ENCODE measurements around the gene TRIO. TPM values are rescaled to one million over a fixed set of nuclear protein-coding genes. Genes with fewer than 3 reads are reported as not detected.

Gene TRIO
- polyA plus RNA-seq, 1 donor: 130 TPM

DNA sequence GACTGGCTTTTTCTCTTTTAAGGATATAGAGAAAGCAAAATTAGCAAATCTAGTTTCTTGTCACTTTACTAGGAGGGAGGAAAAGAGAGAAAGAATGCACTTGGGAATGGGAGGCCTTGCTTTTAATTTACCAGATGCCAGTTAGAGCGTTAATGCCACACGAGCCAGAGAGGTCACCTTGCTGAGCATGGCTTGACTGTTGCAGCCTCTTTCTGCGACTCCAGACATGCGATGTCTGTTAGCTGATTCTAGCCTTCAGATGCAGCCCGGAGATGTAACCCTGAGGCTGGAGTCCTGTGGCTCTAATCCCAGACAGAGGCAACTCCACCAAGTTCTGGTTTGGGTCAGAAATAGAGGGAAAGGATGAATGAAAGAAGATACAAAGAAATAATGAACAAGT, 152.5 kb downstream of the TRIO start:
- DNase-seq: no peak

DNA sequence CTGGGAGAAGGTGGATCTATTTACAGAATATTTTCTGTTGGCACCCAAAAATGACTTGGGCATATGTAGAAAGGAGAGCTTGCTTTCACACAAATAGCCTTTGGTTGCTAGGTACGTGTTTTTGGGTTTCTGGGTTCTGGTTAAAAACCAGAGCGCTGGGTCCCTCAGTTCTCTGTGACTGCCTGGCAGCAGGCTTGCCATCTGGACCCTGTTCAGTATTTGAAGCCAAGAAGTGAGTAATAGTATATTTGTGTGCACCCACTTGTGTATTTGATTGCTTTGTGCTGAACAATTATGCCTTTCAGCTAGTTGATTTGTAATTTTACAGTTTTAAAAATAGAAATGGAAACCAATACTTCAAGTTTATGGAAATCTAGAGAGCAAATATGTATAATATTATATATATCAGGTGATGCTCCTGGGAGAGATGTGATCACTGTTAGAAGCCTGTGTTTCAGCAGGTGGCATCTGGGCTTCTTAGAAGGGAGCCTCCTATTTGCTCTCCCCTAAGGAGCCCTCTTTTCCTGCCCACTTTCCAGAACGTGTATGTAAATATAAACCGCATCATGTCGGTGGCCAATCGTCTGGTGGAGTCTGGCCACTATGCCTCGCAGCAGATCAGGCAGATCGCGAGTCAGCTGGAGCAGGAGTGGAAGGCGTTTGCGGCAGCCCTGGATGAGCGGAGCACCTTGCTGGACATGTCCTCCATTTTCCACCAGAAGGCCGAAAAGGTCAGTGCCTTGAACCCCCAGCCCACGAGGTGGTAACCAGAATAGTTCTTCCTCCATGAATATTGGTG, 153.6 kb downstream of the TRIO start:
- DNase-seq: no peak

DNA sequence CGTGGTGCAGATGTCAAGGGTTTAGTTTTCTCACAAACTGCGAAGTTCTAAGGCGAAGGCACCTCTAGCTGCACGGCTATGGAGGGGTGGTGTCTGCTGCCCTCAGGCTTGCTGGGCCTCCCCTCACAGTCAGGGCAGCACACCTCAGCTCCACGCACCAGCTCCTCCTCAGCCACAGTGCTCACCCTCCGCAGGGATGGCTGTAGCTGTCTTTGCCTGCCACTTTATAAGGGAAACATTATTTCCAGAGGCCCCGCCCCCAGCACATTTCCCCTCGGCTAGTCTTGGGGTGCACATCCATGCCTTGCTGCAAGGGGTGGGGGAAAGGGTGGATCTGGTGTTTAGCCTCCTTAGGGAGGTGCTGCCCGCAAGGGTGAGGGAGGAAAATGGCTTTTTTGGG, 154.6 kb downstream of the TRIO start:
- DNase-seq: no peak

DNA sequence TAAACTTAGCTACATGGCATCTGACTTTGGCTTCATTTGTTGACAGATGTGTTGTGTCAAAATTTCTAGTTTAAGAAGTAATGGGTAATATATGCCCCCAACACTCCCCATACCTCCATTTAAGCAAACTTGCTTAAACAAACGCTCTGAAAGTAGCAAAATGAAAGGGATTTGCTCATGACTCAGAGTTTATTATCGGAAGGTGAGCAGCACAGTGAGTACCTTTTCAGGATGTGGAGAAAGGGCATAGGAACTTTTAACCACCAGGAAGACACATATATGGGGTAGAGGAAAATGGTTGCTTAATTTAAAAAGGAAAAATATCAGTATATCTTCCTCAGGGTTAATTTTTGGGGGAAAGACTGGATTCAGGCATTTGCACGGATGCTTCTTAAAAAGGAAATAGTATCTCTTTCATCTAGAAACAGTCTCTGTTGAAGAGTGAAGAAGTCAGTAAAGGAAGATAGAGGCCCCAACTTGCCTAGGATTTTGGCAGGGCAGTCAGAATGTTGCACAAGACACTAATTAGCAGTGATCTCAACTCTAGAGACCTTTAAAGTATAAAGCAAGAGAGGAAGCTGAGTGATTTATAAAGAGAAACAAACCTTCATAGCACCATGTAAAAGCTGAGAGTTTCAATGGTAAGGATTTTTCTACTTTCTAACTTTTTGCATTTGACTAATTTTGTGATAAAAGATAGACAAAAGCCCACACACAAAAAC, 155.1 kb downstream of the TRIO start:
- DNase-seq: no peak

DNA sequence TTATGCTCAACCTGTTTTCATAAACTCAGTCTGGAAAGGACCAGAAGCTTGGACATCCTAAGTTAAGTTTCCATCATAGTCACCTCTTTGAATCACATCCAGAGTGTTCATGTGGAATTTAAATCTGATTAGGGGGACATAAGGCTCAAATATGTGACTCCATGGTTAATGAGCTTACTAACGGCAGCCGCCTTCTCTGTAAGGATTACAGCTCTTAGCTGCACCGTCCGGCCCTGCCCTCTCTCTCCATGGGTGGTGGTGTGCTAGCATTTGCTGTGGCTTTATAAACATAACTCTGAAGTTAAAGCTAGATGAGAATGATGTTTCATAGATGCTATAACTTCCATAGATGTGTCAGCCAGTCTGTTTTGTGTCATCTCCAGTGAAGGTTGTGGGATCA, 156.5 kb downstream of the TRIO start:
- no peak for DNase-seq

DNA sequence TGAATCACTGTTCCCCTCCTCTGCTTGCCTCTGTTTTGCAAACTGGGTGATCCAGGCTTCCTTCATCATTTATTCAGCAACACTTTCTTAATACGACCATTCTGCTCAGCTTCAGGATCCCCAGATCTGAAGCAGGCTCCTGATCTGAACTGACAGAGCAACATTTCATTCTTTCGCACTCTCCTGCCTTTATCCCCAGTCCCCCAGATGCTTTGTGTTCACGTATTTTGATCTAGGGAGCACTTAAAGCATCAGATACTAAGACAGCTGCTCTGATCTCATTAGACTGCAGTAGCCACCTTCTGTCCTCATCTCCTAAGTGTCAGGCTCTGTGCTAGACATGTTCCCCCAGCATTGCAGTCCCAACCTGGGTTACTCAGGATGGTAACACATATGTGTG, 158.0 kb downstream of the TRIO start:
- DNase-seq: no peak

DNA sequence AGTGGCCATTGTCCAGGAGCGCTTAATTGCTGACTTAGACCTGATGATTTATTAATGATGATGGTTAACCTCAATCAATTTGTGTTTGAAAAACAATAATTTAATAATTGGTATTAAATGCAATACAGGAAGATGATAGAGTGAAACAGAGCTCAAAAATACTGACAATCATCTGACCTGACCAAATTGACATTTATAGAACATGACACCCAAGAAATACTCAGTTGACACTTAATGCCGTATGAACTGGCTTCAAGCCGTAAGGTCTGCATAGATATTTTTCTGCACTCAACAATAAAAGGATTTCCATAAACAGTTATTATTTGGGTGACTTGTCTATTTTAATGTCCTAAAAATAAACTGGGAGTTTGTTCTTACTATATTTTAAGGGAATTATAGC, 159.2 kb downstream of the TRIO start:
- no peak for DNase-seq

DNA sequence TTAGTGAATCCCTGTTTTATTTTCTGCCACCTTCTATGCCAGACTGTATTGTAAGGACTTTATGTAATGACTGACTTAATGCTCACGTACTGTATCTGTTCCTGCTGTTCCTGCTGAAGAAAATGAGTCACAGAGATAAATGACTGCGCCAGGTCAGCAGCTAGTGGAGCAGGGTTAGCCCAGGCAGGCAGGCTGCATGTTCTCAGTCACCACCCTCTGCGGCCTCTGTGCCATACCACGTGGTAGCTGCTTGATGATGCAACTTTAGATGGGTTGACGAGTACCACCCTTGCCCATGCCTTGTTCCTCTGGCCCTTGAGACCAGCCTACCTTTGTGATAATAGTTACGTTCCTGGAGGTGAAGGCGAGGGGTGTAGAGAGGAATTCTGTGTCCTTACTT, 161.9 kb downstream of the TRIO start:
- no peak for DNase-seq

DNA sequence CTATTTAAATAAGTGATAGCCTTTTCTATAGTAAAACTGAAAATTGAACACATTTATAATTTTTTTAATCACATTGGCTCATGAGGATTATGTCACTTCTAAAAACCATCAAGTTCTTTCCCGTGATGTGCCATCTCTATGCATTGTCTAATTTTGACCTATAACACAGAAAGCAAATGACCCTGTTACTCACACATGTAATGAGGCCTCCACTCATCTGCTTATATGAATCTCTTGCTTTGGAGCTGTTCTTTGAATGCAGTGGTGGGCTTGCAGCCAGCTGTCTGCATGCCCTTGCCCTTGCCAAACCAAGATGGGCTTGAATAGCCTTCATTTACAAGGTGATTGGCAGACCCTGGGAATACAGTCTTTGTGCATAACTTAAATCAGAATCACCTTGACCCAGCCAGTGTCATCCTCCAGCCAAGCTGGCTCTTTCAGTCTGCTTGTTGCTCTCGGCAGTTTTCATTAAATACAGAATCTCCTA, 163.2 kb downstream of the TRIO start:
- DNase-seq: no peak

DNA sequence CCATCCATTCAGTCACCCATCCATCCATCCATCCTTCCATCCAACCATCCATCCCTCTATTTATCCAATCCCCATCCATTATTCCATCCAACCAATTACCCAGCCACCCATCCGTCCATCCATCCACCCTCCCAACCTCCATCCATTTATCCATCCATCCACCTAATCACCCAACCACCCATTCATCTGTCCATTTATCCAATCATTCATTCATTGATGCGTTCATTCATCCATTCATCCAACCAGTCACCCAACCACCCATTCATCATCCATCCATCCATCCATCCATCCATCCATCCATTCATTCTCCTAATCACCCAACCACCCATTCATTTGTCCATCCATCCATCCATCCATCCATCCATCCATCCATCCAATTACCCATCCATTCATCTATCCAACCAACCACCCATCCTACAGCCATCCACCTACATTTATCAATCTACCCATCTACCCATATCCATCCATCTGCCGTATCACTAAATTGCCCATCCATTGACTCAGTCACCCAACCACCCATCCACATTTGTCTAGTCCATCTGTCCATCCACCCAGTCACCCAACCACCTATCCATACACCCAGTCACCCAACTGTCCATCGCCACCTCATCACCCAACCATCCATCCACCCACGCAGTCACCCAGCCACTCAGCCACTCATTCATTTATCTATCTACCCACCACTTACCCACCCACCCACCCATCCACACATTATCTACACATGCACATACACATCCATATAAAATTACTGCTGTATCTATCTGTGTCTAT, 165.4 kb downstream of the TRIO start:
- no peak for DNase-seq

DNA sequence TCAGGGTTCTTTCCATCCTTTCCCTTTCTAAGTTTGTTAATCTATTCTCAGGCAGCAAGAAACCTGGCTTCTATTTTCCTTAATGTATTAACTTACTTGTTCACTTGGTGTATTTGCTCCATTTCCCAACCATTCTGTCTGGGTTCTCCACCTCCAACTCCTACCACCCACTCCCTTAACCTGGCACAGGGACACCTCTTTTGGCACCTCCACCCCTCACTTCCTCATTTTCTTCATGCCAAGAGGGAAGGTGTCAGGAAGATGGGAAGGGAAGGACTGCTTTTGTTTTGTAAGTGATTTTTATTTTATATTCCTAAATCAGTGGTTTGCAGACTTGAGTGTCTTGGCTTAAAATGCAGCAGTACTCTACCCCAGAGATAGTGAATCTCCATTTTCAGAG, 166.1 kb downstream of the TRIO start:
- no peak for DNase-seq

DNA sequence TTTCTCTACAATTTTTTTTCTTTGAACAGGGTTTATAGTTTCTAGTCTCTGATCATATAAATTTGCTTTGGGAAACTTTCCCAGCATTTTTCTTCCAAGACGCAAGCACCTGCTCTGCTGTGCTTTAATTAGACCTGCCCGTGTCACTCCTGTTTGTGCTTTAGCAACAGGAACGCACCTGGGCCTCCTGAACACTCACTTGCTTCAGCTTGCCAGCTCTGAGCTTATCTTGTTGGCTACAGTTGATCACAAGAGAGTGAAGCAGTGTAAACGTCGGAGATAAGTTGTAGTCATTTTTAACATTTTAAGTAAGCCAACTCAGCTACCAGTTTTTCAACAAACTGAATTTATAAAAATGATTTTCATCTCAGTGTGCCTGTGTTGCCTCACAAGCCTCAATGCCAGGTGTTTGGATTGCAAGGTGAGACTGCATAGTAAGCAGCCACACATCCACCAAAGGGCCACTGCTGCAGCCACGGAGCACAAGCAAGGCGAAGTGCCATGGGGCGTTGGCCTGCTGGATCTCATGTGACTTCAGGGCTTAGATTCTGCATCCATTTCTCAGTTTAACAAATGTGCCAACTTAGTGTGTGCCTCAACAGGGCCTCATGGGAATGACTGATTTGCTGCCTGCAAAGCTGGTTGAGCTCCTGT, 166.9 kb downstream of the TRIO start:
- DNase-seq: no peak

DNA sequence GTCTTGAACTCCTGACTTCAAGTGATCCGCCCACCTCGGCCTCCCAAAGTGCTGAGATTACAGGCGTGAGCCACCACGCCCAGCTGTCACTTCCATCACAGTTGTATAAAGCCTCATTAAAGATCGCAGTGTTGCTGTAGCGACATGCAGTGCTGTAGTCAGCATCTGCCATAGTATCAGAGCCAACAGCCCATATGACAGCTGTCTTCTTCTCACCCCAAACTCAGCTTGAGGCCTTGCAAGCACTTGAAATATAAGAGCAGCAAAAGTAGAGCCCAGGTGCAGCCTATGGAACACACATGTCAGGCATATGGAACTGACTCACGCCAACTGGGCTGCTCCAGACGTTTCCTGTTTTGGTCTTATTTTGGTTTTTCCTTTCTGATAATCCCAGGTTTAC, 167.8 kb downstream of the TRIO start:
- no peak for DNase-seq

DNA sequence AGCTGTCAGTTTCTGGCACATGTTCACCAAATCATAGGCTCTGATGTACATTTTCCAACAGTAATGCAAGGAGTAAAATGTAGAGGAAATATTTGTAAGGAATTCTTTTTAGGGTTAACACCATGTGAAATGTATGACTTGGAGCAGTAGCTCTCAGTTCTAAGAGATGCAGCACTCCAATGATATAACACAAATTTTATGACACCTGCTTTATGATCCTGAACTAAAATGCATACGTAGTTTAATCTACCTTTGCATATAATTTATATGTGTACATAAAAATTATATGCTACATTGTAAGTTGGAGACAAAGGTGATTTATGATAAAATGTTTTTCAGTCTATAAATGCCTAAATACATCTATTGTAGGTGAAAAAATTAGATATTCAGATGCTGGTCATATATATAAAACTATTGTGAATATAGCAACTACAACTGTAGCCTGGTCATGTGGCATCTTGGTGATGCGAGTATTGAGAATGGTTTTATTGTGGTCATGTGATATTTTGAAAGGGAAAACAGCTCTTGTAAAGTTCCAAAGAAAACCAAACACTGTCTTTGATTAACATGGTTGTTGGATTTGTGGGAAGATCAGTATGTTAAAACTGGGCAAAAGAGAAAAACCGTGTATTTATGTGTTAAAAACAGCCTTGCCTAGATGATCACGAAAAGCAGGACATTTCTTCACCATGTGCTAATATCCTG, 171.0 kb downstream of the TRIO start:
- no peak for DNase-seq

DNA sequence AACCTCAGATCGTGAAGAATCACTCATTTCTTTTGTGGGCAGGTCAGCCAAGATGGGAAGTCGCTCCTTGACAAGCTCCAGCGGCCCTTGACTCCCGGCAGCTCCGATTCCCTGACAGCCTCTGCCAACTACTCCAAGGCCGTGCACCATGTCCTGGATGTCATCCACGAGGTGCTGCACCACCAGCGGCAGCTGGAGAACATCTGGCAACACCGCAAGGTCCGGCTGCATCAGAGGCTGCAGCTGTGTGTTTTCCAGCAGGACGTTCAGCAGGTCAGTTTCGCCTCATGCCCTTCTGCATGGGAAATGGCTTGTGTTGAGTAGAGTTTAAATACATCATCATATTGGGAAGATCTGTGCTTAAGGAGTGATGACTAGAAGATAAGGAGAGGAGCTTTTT, 173.3 kb downstream of the TRIO start:
- no peak for DNase-seq

DNA sequence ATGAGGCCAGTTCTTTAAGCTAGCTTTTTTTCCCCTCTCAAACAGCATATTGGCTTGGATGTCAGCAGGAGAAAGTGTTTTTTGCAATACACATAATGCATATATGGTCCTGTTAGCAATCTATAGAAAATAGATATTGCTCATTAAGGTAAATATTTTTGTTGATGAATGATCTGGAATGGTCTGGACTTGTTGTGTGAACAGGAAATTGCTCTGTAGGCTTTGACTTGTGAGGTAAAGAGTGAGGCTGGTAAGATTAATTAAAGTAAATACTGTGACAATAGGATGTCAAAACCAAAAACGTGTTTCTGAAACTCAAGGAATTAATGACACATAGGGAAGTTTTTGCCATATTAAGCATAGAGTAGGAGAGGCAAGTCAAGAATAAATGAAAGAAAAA, 176.0 kb downstream of the TRIO start:
- DNase-seq: no peak

DNA sequence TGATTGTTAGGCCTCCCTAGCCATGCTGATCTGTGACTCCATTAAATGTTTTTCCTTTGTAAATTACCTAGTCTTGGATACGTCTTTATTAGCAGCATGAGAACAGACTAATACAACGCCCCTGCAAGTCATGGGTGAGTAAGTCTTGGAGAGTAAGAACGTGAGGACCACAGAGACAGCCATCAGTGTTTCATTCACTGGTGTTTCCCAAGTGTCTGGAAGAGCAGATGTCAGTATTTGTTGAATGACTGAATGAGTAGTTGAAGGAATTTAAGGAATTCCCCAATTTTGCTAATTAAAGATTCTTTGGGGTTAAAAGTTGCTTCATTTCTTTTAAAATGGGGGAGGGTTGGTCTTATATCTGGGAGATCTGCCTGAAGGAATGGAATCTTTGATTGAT, 178.8 kb downstream of the TRIO start:
- DNase-seq: no peak

DNA sequence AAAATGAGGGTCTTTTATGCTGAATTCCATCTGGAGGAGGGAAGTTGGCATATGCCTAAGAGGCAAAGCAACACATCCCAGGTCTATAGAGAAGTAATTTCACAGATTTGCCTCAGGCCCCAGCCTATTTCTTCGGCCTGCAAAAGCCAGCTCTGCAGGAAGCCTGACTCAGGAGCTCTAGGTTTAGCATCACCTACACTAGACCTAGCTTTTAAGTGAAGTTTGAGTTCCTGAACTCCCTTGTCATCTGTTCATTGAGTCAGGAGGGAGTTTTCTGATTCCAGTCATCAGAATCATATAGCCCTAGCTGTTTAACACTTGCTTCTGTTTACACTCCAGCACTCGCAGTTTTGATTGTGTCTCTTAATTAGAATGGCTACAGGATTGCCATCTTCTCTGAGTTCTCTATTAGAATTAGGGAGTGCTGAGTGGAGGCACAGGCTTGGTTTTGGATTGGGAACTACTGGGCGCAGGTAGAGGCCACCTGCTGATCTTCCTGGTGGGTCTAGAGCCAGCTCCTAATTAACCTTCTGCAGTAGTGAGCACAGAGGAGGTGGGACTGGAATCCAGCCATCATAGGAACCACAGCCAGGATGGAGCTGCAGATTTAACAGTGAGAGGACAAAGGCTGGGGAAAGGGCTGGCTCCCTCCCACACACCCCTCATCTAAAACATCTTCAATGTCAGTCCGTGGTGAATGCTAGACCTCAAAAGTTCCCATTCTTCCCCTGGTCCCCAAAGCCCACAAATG, 179.5 kb downstream of the TRIO start:
- DNase-seq: no peak

DNA sequence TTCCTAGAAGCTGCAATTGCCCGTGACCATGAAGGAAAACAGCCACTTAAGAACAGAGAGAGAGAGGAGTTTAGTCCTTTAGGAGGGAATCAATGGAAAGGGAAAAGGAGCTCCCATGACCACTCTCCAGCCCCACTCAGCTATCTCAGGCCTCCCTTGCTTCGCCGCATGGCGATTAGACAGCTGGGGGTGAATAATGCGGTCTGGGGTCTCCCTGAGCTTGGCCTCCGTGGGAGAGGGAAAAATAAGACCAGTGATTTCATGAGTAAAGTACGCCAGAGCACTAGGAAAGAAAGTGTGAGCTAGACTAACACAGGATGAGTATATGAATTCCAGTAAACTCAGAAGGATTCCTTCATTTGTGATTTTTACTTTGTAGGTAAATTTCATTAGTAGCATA, 180.3 kb downstream of the TRIO start:
- no peak for DNase-seq

DNA sequence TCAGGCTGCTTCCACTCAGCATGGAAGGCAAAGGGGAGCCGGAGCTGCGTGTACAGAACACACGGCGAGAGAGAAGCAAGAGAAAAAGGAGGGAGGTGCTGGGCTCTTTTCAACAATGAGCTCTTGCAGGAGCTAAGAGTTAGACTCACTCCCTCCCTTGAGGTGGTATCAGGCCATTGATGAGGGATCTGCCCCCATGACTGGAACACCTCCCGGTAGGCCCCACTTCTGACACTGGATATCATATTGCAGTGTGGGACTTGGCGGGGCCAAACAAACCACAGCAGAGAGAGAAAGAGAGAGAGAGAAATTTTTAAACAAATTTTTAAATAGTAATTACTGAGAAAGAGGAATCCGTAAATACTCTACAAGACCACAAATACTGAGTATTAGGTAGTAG, 182.2 kb downstream of the TRIO start:
- DNase-seq: no peak

All from left kidney (tissue), 2 donors.